Skeletal muscle tissue (tissue), 4 donors: ENCODE measurements around the gene RNF13. TPM values are rescaled to one million over a fixed set of nuclear protein-coding genes. Genes with fewer than 3 reads are reported as not detected.
"Not testable (repeated sequence)": the region's sequence is repeated elsewhere in the genome, so short reads cannot be mapped to it uniquely, and the experiment has no call there.

Experiments
- H3K27ac ChIP-seq: one replicate; pipeline ENCODE4 v1.7.0; 2013; ENCODE audit warnings: mild to moderate bottlenecking, low read depth, low read length, inconsistent platforms
- H3K27me3 ChIP-seq, 3 donors: one replicate each; pipeline ENCODE4 v1.7.0; 2013; ENCODE audit warnings: low read length in 3 of 3; ENCODE audit not compliant: control insufficient read depth in 3 of 3, insufficient read depth in 3 of 3
- H3K36me3 ChIP-seq, 3 donors: one replicate each; pipeline ENCODE4 v1.7.0; 2013; ENCODE audit warnings: low read length in 3 of 3; ENCODE audit not compliant: control insufficient read depth in 3 of 3, insufficient read depth in 3 of 3
- H3K4me1 ChIP-seq, 3 donors: one replicate each; pipeline ENCODE4 v1.7.0; 2013; ENCODE audit warnings: low read length in 3 of 3, mild to moderate bottlenecking in 3 of 3; ENCODE audit not compliant: control insufficient read depth in 3 of 3, insufficient read depth in 3 of 3
- H3K4me3 ChIP-seq, 3 donors: one replicate each; pipeline ENCODE4 v1.7.0; 2013; ENCODE audit warnings: low read length in 3 of 3
- H3K9ac ChIP-seq, 3 donors: one replicate each; pipeline ENCODE4 v1.7.0; 2013; ENCODE audit warnings: low read length in 3 of 3, mild to moderate bottlenecking in 3 of 3, moderate library complexity in 2 of 3, low read depth in 1 of 3
- H3K9me3 ChIP-seq, 3 donors: one replicate each; pipeline ENCODE4 v1.7.0; 2013; ENCODE audit warnings: low read length in 3 of 3; ENCODE audit not compliant: control insufficient read depth in 3 of 3
- total RNA-seq: library from RNA; depleted of rRNA; stranded (reverse); fragments of >200 nt; gene quantifications from one replicate; pipeline ENCODE4 v1.2.3, GENCODE V29; 2014
- donor health status: Osteomylitis.

RNF13 gene
- total RNA-seq, 1 donor from 2014 or later, result 98.6 TPM

- peaks cover 0 to under 1% (median 0%) of the 10 kb centered on the region in 3 donors for H3K4me1 ChIP-seq
- no peak overlapping the region for H3K9ac ChIP-seq
- no peaks in the 10 kb centered on the region for H3K36me3 ChIP-seq
- no peaks in the 10 kb centered on the region for H3K27me3 ChIP-seq
- no peak overlapping the region for H3K27ac ChIP-seq
- no peak overlapping the region for H3K4me3 ChIP-seq
- peaks cover 0 to 5% (median 5%) of the 10 kb centered on the region in 3 donors for H3K9me3 ChIP-seq
These were observed 18.3 kb downstream of the RNF13 start for GRCh38 chr3:149831321-149831720.

- Histone ChIP-seq H3K4me1 (no peaks in the 10 kb centered on the region), H3K27ac (no peak overlapping the region), H3K9me3 (peaks cover 0 to 5% (median 5%) of the 10 kb centered on the region in 3 donors), H3K27me3 (no peaks in the 10 kb centered on the region), H3K36me3 (no peaks in the 10 kb centered on the region), H3K4me3 (no peak overlapping the region), H3K9ac (no peak overlapping the region)
These were observed 19.1 kb downstream of the RNF13 start for GRCh38 chr3:149832086-149832485.

GRCh38 chr3:149833241-149833640, 20.2 kb downstream of the RNF13 start:
- Histone ChIP-seq H3K27me3 (no peaks in the 10 kb centered on the region), H3K9me3 (peaks cover 0 to 5% (median 5%) of the 10 kb centered on the region in 3 donors), H3K27ac (no peak overlapping the region), H3K4me3 (no peak overlapping the region), H3K36me3 (no peaks in the 10 kb centered on the region), H3K9ac (no peak overlapping the region), H3K4me1 (no peaks in the 10 kb centered on the region)

- H3K4me1 ChIP-seq, H3K36me3 ChIP-seq, H3K4me3 ChIP-seq, H3K9ac ChIP-seq, H3K9me3 ChIP-seq, H3K27me3 ChIP-seq, H3K27ac ChIP-seq: not testable (repeated sequence)
These were observed 25.5 kb downstream of the RNF13 start for GRCh38 chr3:149838491-149838890.

GRCh38 chr3:149839469-149839868, 26.5 kb downstream of the RNF13 start:
- H3K27ac ChIP-seq, H3K36me3 ChIP-seq, H3K9me3 ChIP-seq, H3K27me3 ChIP-seq, H3K9ac ChIP-seq, H3K4me1 ChIP-seq, H3K4me3 ChIP-seq: not testable (repeated sequence)

GRCh38 chr3:149839896-149840295, 26.9 kb downstream of the RNF13 start:
- Histone ChIP-seq H3K9ac (no peak overlapping the region), H3K27me3 (no peaks in the 10 kb centered on the region), H3K27ac (no peak overlapping the region), H3K4me1 (peaks cover 3 to 8% (median 5%) of the 10 kb centered on the region in 3 donors), H3K4me3 (no peak overlapping the region), H3K9me3 (no peaks in the 10 kb centered on the region), H3K36me3 (no peaks in the 10 kb centered on the region)

GRCh38 chr3:149843502-149843901, 30.5 kb downstream of the RNF13 start:
- H3K4me1 ChIP-seq, result peaks cover 6 to 20% (median 14%) of the 10 kb centered on the region in 3 donors
- no peak overlapping the region for H3K9ac ChIP-seq
- H3K27ac ChIP-seq, result no peak overlapping the region
- no peaks in the 10 kb centered on the region for H3K27me3 ChIP-seq
- no peak overlapping the region for H3K4me3 ChIP-seq
- H3K36me3 ChIP-seq, result peaks cover 0 to 8% (median 0%) of the 10 kb centered on the region in 3 donors
- H3K9me3 ChIP-seq, result no peaks in the 10 kb centered on the region

- H3K4me1 ChIP-seq, result peaks cover 9 to 20% (median 17%) of the 10 kb centered on the region in 3 donors
- no peaks in the 10 kb centered on the region for H3K9me3 ChIP-seq
- peaks cover 0 to 8% (median 0%) of the 10 kb centered on the region in 3 donors for H3K36me3 ChIP-seq
- no peak overlapping the region for H3K9ac ChIP-seq
- H3K27me3 ChIP-seq, result no peaks in the 10 kb centered on the region
- H3K4me3 ChIP-seq, result no peak overlapping the region
- no peak overlapping the region for H3K27ac ChIP-seq
These were observed 31.1 kb downstream of the RNF13 start for GRCh38 chr3:149844091-149844490.

- H3K4me3 ChIP-seq, result no peak overlapping the region
- no peaks in the 10 kb centered on the region for H3K27me3 ChIP-seq
- no peak overlapping the region for H3K27ac ChIP-seq
- H3K9me3 ChIP-seq, result no peaks in the 10 kb centered on the region
- H3K9ac ChIP-seq, result no peak overlapping the region
- peaks cover 7 to 17% (median 17%) of the 10 kb centered on the region in 3 donors for H3K4me1 ChIP-seq
- peaks cover 0 to 8% (median 0%) of the 10 kb centered on the region in 3 donors for H3K36me3 ChIP-seq
These were observed 32.7 kb downstream of the RNF13 start for GRCh38 chr3:149845570-149846244.

- Histone ChIP-seq H3K27me3 (no peaks in the 10 kb centered on the region), H3K9me3 (no peaks in the 10 kb centered on the region), H3K9ac (no peak overlapping the region), H3K4me1 (peaks cover 7 to 21% (median 17%) of the 10 kb centered on the region in 3 donors), H3K27ac (no peak overlapping the region), H3K36me3 (peaks cover 0 to 16% (median 6%) of the 10 kb centered on the region in 3 donors), H3K4me3 (no peak overlapping the region)
These were observed 35.2 kb downstream of the RNF13 start for GRCh38 chr3:149848238-149848637.
